ENCODE data around the gene THYN1. TPM values are rescaled to one million over a fixed set of nuclear protein-coding genes. Genes with fewer than 3 reads are reported as not detected.

Gene THYN1
- total and polyA plus RNA-seq, 2 of the 13 experiments (the other 11 are each of a cell fraction or from before 2014, with no cell fraction given) = 36.1 to 87.6 TPM

- peak; percentile 71; the same call in 1 of the 2 replicates for TF ChIP-seq CAMTA2 (CRISPR knock-in tag; IDR thresholded peaks at IDR 0.05; ENCODE audit: borderline replicate concordance)
- no peak for TF ChIP-seq ZFP36L2 (CRISPR knock-in tag; IDR thresholded peaks at IDR 0.05)
- TF ChIP-seq ATF7-NPFF (CRISPR knock-in tag; IDR thresholded peaks at IDR 0.05; ENCODE audit: low read depth) = peak; percentile 61
- peak; percentile 95 for TF ChIP-seq NFYB (CRISPR knock-in tag; IDR thresholded peaks at IDR 0.05)
- peak; percentile 94; the same call in 1 of the 2 replicates for TF ChIP-seq ZNF558 (CRISPR knock-in tag; IDR thresholded peaks at IDR 0.05; ENCODE audit: borderline replicate concordance)
- no peak for TF ChIP-seq NFE2 (CRISPR knock-in tag; IDR thresholded peaks at IDR 0.05)
- TF ChIP-seq CHD2 (IDR thresholded peaks at IDR 0.05; ENCODE audit: low read depth, low read length) = no peak
- TF ChIP-seq CCAR2 (optimal IDR thresholded peaks at IDR 0.05; ENCODE audit: low read depth, low read length) = no peak
- no peak for TF ChIP-seq FOXM1 (CRISPR knock-in tag; IDR thresholded peaks at IDR 0.05)
- peak; percentile 71; the same call in 1 of the 2 replicates for TF ChIP-seq ZNF142 (CRISPR knock-in tag; IDR thresholded peaks at IDR 0.05)
- peak; percentile 63; the same call in 1 of the 2 replicates for TF ChIP-seq MEIS1 (CRISPR knock-in tag; IDR thresholded peaks at IDR 0.05; ENCODE audit: borderline replicate concordance)
- peak; percentile 64 for TF ChIP-seq PITX1 (CRISPR knock-in tag; IDR thresholded peaks at IDR 0.05)
- TF ChIP-seq NFKB2 (CRISPR knock-in tag; IDR thresholded peaks at IDR 0.05; ENCODE audit: borderline replicate concordance) = peak; percentile 75; the same call in 1 of the 2 replicates
- peak; percentile 93 for TF ChIP-seq CSRNP1 (CRISPR knock-in tag; IDR thresholded peaks at IDR 0.05)
These were observed 29.1 kb downstream of the THYN1 start, which contains the start of the genes NCAPD3 and VPS26B (continued) for GRCh38 chr11:134223836-134224709.
